Forelimb muscle (tissue), 1 donor: Measurements from ENCODE around the gene OAS3. TPM values are rescaled to one million over a fixed set of nuclear protein-coding genes. Genes with fewer than 3 reads are reported as not detected.
"Not testable (repeated sequence)": the region's sequence is repeated elsewhere in the genome, so short reads cannot be mapped to it uniquely, and the experiment has no call there.

Experiments
- DNase-seq: peaks from one replicate; pipeline ENCODE4 v3.0.0-alpha.2; 2013; ENCODE audit warnings: low read depth
- polyA plus RNA-seq: library from polyadenylated mRNA; unstranded; fragments of 120-200 nt; gene quantifications from one replicate; pipeline ENCODE4 v1.2.1, GENCODE V29; 2013; ENCODE audit not compliant: insufficient read length

Gene OAS3
- polyA plus RNA-seq, 1 donor: 5.1 TPM

GRCh38 chr12:112980491-112981158 is 42.4 kb downstream of the OAS3 start:
- no peak for DNase-seq

- no peak for DNase-seq
Observed at GRCh38 chr12:112985642-112986290, 47.5 kb downstream of the OAS3 start.

GRCh38 chr12:112986291-112986800 is 48.1 kb downstream of the OAS3 start:
- no peak for DNase-seq

- DNase-seq: no peak
Observed at GRCh38 chr12:112987561-112987960, 49.3 kb downstream of the OAS3 start.

GRCh38 chr12:112988224-112988623 is 50.0 kb downstream of the OAS3 start:
- no peak for DNase-seq

- DNase-seq: not testable (repeated sequence)
Observed at GRCh38 chr12:112988823-112989385, 50.6 kb downstream of the OAS3 start.

- no peak for DNase-seq
Observed at GRCh38 chr12:112989806-112990205, 51.5 kb downstream of the OAS3 start.

GRCh38 chr12:112992541-112993398 is 54.5 kb downstream of the OAS3 start:
- DNase-seq: no peak

- no peak for DNase-seq
Observed at GRCh38 chr12:112995008-112995407, 56.7 kb downstream of the OAS3 start.

GRCh38 chr12:112996501-112996900 is 58.2 kb downstream of the OAS3 start:
- no peak for DNase-seq

- no peak for DNase-seq
Observed at GRCh38 chr12:112997506-112997905, 59.2 kb downstream of the OAS3 start.

GRCh38 chr12:112998987-112999767 is 60.9 kb downstream of the OAS3 start:
- DNase-seq: no peak

GRCh38 chr12:113000433-113000832 is 62.2 kb downstream of the OAS3 start:
- DNase-seq: no peak

GRCh38 chr12:113002155-113002554 is 63.9 kb downstream of the OAS3 start:
- no peak for DNase-seq

GRCh38 chr12:113002676-113003075 is 64.4 kb downstream of the OAS3 start:
- no peak for DNase-seq

- DNase-seq: no peak
Observed at GRCh38 chr12:113003636-113004035, 65.4 kb downstream of the OAS3 start.

GRCh38 chr12:113005762-113006161 is 67.5 kb downstream of the OAS3 start:
- no peak for DNase-seq

- no peak for DNase-seq
Observed at GRCh38 chr12:113006206-113006605, 67.9 kb downstream of the OAS3 start.

- no peak for DNase-seq
Observed at GRCh38 chr12:113006641-113007040, 68.4 kb downstream of the OAS3 start.

GRCh38 chr12:113007166-113007565 is 68.9 kb downstream of the OAS3 start:
- DNase-seq: no peak

- no peak for DNase-seq
Observed at GRCh38 chr12:113010701-113011100, 72.4 kb downstream of the OAS3 start.
